ENCODE measurements around the gene MYL4. TPM values are rescaled to one million over a fixed set of nuclear protein-coding genes. Genes with fewer than 3 reads are reported as not detected.
A peak's percentile ranks its signal among the peaks of the same experiment; 100 is the strongest.

The MYL4 gene
- polyA plus RNA-seq, 1 of the 3 experiments (the other 2 are of a cell fraction), result not detected

DNA sequence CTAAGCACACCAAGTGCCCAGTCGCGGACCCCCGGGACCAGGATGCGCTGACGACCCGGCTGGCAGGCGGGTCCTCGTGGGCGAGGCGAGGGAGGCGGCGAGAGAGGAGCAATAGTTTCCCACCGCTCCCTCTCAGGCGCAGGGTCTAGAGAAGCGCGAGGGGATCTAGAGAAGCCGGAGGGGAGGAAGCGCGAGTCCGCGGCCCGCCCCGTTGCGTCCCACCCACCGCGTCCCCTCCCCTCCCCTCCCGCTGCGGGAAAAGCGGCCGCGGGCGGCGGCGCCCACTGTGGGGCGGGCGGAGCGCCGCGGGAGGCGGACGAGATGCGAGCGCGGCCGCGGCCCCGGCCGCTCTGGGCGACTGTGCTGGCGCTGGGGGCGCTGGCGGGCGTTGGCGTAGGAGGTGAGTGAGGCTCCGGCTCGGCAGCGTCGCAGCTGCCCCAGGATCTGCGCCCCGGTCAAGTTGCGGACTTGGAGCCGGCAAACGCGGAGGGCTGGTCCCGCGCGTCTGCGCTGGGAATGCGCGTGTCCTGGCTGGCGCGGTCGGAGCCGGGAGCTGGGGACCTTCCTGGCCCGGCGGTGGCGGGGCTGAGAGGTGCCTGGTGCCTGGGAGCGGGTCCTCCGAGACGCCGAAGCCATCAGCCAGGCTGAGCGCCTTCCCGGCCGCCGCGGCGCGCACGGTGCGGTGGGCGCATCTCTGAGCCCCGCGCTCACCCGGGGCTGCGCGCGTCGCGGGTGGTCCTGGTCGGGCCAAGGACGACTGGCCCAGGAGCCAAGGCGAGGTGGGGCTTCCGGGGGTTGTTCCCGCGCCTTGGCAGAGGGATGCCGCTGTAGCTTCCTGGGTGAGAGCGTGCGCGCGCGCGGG lies 44.6 kb downstream of the MYL4 start, which contains the start of gene ITGB3:
TSS of gene ITGB3 (plus strand) at position 287 of the 862 bp plus-strand sequence. CDS start at position 322, 35 bp downstream.
- DNase-seq, result peak; percentile 96
- Histone ChIP-seq H3K4me1 (ENCODE audit: control insufficient read depth in 1 of 2, insufficient read depth in 2 of 2, low read depth in 1 of 2, low read length in 1 of 2) (peaks cover 4 to 9% of the 10 kb centered on the region in 2 experiments; a peak in 1 of 4 replicates), H3K79me2 (ENCODE audit: insufficient read depth) (peaks cover 6% of the 10 kb centered on the region; the same call in 1 of the 2 replicates), H4K20me1 (ENCODE audit: insufficient read depth) (no peaks in the 10 kb centered on the region), H3K9me3 (no peaks in the 10 kb centered on the region), H3K4me2 (peak within 1 kb of the TSS; percentile 88), H3K9ac (peak within 1 kb of the TSS; percentile 66), H3K36me3 (replicated peaks in 1 of 2; ENCODE audit: control insufficient read depth in 1 of 2, insufficient read depth in 2 of 2, low read length in 1 of 2) (no peaks in the 10 kb centered on the region), H3K4me3 (ENCODE audit: low read depth in 2 of 2, low read length in 1 of 2) (peak within 1 kb of the TSS; percentile 64 to 72), H2AFZ (ENCODE audit: low read depth) (peak within 1 kb of the TSS; percentile 82), H3F3A (replicated peaks; ENCODE audit: insufficient read depth) (peaks cover 5% of the 10 kb centered on the region), H3K9me2 (no peaks in the 10 kb centered on the region), H3K27me3 (ENCODE audit: insufficient read depth) (no peaks in the 10 kb centered on the region), H3K27ac (ENCODE audit: low read depth in 2 of 2, low read length in 1 of 2) (peak within 1 kb of the TSS in 1 of 2 experiments; percentile 26; a peak in 1 of 4 replicates)
- ChIA-PET CTCF (interaction anchor here (0.6 to 8.3 kb wide), 14 partner anchors 10 to 362 kb away, joined by 3 to 84 read pairs (median 3); partner anchors contain the start of gene MYL4), POLR2A (interaction anchor here (0.9 kb wide), 1 partner anchor 22 kb away, joined by 3 read pairs; no protein-coding TSS in a partner anchor)
- WGBS (ENCODE audit: low lambda C conversion rate), result 3% methylated on average over 52 of the region's 112 CpGs
- TF ChIP-seq MXI1 (IDR thresholded peaks at IDR 0.05; ENCODE audit: low read depth, low read length) (peak; percentile 67), SMC3 (IDR thresholded peaks at IDR 0.05; ENCODE audit: low read depth, low read length) (peak; percentile 51), ELF1 (IDR thresholded peaks at IDR 0.05) (0 out of 2 replicates have a peak, but pooled peaks have one; percentile 2), RAD21 (IDR thresholded peaks at IDR 0.05; ENCODE audit: low read length) (peak; percentile 50), JUND (IDR thresholded peaks at IDR 0.05) (no peak), NRF1 (IDR thresholded peaks at IDR 0.05; ENCODE audit: low read depth, low read length) (peak; percentile 38), CTCF (IDR thresholded peaks at IDR 0.05) (peak; percentile 56), GABPA (IDR thresholded peaks at IDR 0.05; ENCODE audit: low read depth) (no peak), SIN3A (IDR thresholded peaks at IDR 0.05; ENCODE audit: borderline replicate concordance, low read depth, low read length) (no peak), TAF1 (IDR thresholded peaks at IDR 0.05; ENCODE audit: borderline replicate concordance, low read depth, low read length) (0 out of 2 replicates have a peak, but pooled peaks have one; percentile 8)
- TF ChIP-seq, protein P1, sequence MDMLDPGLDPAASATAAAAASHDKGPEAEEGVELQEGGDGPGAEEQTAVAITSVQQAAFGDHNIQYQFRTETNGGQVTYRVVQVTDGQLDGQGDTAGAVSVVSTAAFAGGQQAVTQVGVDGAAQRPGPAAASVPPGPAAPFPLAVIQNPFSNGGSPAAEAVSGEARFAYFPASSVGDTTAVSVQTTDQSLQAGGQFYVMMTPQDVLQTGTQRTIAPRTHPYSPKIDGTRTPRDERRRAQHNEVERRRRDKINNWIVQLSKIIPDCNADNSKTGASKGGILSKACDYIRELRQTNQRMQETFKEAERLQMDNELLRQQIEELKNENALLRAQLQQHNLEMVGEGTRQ (IDR thresholded peaks at IDR 0.05; ENCODE audit: borderline replicate concordance, low read depth, low read length), result no peak

DNA sequence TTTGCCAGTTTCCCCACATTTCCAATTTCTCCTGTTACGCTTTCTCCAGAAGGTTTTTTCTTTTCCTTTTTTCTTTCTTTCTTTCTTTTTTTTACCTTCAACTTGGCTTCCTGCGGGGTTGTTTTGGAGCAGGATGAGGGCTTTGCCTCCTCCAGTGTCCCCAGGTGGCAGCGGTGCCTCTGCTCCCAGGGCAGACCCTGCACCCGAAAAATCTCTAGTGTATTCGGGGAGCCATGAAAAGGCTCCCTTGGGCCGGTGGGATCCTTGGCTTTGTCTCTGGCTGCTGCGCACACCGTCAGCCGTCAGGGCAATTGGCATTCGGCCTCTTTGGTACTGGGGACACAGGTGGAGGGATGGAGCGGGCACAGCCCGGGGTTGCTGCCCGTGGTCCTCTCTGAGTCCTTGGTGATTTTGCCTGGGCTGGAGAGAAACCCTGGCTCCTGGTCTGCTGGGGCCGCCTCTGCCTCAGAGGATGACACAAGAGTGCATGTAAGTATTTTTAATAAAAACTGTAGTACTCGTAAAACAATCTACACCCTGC lies 45.3 kb downstream of the MYL4 start:
- CTCF ChIA-PET, result interaction anchor here (0.6 to 8.3 kb wide), 13 partner anchors 10 to 60 kb away, joined by 3 to 84 read pairs (median 3); partner anchors contain the start of gene MYL4
- DNase-seq, result peak; percentile 65

More for the DNA sequence above, 45.3 kb downstream of the MYL4 start:
- no peak for TF ChIP-seq JUND (IDR thresholded peaks at IDR 0.05)
- Histone ChIP-seq H3F3A (replicated peaks; ENCODE audit: insufficient read depth) (peaks cover 5% of the 10 kb centered on the region), H3K4me1 (ENCODE audit: control insufficient read depth in 1 of 2, insufficient read depth in 2 of 2, low read depth in 1 of 2, low read length in 1 of 2) (peaks cover 4 to 9% of the 10 kb centered on the region in 2 experiments; a peak in 1 of 4 replicates), H3K4me3 (ENCODE audit: low read depth in 2 of 2, low read length in 1 of 2) (peak overlapping the region; percentile 64 to 72), H3K27me3 (ENCODE audit: insufficient read depth) (no peaks in the 10 kb centered on the region), H3K79me2 (ENCODE audit: insufficient read depth) (peaks cover 6% of the 10 kb centered on the region; the same call in 1 of the 2 replicates), H3K9me3 (no peaks in the 10 kb centered on the region), H3K9me2 (no peaks in the 10 kb centered on the region), H3K36me3 (replicated peaks in 1 of 2; ENCODE audit: control insufficient read depth in 1 of 2, insufficient read depth in 2 of 2, low read length in 1 of 2) (no peaks in the 10 kb centered on the region), H4K20me1 (ENCODE audit: insufficient read depth) (no peaks in the 10 kb centered on the region), H3K27ac (ENCODE audit: low read depth in 2 of 2, low read length in 1 of 2) (no peak overlapping the region), H3K9ac (peak overlapping the region; percentile 66), H2AFZ (ENCODE audit: low read depth) (peak overlapping the region; percentile 81; the same call in 1 of the 2 replicates), H3K4me2 (peak overlapping the region; percentile 88)
- POLR2A ChIA-PET, result interaction anchor here (0.9 kb wide), 1 partner anchor 21 kb away, joined by 3 read pairs; no protein-coding TSS in a partner anchor
- 31% methylated on average over 15 of the region's 15 CpGs for WGBS (ENCODE audit: low lambda C conversion rate)
